Lower leg skin (tissue), 4 donors: ENCODE measurements around the gene ROR1. TPM values are rescaled to one million over a fixed set of nuclear protein-coding genes. Genes with fewer than 3 reads are reported as not detected.

Experiments used
- DNase-seq, 2 donors: peaks; one replicate each; pipeline ENCODE4 v3.0.0-alpha.2; 2019; ENCODE audit warnings: low spot score in 2 of 2
- H3K4me3 ChIP-seq: fragments of 200-600 bp; sonication (generic); 2 replicates; pipeline ENCODE4 v1.5.1; 2017; ENCODE audit warnings: mild to moderate bottlenecking, low read depth; ENCODE audit not compliant: poor library complexity, severe bottlenecking
- POLR2A ChIP-seq, 2 donors: fragments of 450-650 bp; IDR thresholded peaks; one replicate each; pipeline ENCODE4 v1.6.1; 2016 to 2017; ENCODE audit warnings: antibody characterized with exemption in 2 of 2, mild to moderate bottlenecking in 1 of 2, moderate library complexity in 1 of 2
- WGBS, 2 donors: methylation state at CpG; one replicate each; pipeline ENCODE4 v1.1.5; 2018; 5-methylcytosine and 5-hydroxymethylcytosine counted together
- intact Hi-C: fragments of 100-400 bp; cut with DNase I; formaldehyde crosslinking; loops from one replicate; pipeline ENCODE4 v1.15.0; 2023; ENCODE audit warnings: low total_unique reads
- total RNA-seq, 4 donors: library from RNA; depleted of rRNA; stranded (reverse); fragments of >200 nt; gene quantifications; one replicate each; pipeline ENCODE4 v1.1.0, GENCODE V29; 2016
- TF ChIP-seq, protein P1 (sequence below), 3 donors: fragments of 450-650 bp; IDR thresholded peaks; one replicate each; pipeline ENCODE4 v1.5.1; 2016; ENCODE audit warnings: antibody characterized with exemption in 3 of 3, mild to moderate bottlenecking in 3 of 3, moderate library complexity in 2 of 3

The ROR1 gene
- total RNA-seq, 4 donors from 2014 or later = 12.9 to 28.6 (median 22.5) TPM

DNA sequence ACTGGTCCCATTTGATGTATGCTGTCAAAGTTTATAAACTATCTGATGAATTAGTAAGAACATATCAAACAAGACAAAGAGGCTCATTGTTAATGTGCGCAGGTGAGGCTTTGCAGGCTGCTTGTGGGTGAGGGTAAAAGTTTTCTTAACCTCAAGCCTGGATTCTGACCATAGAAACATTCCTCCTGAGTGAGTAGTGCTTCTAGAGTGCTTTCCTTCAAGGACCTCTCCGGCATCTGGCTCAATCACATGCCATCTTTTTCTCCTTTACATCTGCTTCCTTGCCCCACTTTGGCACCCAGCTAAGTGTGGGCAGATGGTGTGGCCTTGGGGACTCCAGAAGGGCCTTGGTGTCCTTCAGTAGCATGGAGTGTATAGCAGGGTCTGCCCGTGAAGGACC lies 104.0 kb downstream of the ROR1 start:
- no peak overlapping the region for H3K4me3 ChIP-seq
- WGBS, 2 donors = 80% methylated on average over 3 of the region's 3 CpGs
- TF ChIP-seq, protein P1, sequence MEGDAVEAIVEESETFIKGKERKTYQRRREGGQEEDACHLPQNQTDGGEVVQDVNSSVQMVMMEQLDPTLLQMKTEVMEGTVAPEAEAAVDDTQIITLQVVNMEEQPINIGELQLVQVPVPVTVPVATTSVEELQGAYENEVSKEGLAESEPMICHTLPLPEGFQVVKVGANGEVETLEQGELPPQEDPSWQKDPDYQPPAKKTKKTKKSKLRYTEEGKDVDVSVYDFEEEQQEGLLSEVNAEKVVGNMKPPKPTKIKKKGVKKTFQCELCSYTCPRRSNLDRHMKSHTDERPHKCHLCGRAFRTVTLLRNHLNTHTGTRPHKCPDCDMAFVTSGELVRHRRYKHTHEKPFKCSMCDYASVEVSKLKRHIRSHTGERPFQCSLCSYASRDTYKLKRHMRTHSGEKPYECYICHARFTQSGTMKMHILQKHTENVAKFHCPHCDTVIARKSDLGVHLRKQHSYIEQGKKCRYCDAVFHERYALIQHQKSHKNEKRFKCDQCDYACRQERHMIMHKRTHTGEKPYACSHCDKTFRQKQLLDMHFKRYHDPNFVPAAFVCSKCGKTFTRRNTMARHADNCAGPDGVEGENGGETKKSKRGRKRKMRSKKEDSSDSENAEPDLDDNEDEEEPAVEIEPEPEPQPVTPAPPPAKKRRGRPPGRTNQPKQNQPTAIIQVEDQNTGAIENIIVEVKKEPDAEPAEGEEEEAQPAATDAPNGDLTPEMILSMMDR (IDR thresholded peaks at IDR 0.05) = no peak
- TF ChIP-seq POLR2A (IDR thresholded peaks at IDR 0.05) = no peak
- DNase-seq = no peak
- intact Hi-C loops = no loop called here

DNA sequence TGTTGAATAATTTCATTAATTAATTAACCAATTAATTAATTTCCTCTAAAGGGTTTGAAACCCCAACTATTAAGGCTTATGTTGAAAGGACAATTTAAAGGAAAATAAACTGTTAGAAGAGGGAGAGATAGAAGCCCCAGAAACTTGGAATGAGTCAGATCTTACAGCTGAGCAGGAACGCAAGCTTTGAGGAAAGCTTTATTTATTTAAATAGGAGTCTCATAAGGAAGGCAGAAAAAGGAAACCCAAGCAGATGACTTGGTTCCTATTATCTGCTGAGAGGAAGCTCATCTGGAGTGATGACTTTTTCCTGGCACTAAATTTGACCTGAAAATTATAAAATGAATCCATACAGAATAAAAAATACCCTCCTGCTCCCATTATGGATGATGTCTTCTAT lies 105.1 kb downstream of the ROR1 start:
- 0% methylated on average over 1 of the region's 1 CpG for WGBS, 2 donors
- intact Hi-C loops = no loop called here
- no peak for DNase-seq
- no peak overlapping the region for H3K4me3 ChIP-seq
- no peak for TF ChIP-seq POLR2A (IDR thresholded peaks at IDR 0.05)
- TF ChIP-seq, protein P1 (IDR thresholded peaks at IDR 0.05) = no peak

DNA sequence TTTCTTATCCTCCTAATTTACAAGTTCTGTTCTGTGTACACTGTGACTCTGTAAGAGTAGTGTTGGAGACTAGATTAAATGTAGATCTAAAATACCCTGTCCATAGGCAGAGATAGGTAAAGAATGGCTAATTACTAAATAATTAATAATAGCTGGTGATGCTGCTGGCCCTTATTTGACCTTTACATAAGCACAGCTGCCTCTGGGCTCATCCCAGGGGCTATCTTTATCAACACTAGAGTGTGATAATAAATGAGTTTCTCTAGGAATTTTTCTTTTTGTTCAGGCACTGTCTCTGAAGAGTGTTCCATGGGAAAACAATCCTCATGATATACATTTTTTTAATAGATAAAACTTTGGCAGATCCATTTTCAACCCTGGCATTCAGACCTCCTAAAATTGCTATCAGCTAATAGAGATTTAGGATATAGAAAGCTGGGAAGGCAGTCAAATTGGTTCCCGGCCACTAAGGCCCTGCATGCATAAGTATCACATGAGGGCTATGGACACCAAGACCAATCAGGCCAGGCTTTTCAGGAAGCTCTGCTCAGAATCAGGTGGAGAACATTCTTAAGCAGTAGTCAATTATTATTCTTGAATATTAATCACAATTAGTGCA lies 107.2 kb downstream of the ROR1 start:
- 91 to 96% methylated on average over 1 of the region's 1 CpG for WGBS, 2 donors
- intact Hi-C loops = no loop called here
- H3K4me3 ChIP-seq = no peak overlapping the region
- TF ChIP-seq, protein P1 (IDR thresholded peaks at IDR 0.05) = no peak
- no peak for TF ChIP-seq POLR2A (IDR thresholded peaks at IDR 0.05)
- DNase-seq = no peak

DNA sequence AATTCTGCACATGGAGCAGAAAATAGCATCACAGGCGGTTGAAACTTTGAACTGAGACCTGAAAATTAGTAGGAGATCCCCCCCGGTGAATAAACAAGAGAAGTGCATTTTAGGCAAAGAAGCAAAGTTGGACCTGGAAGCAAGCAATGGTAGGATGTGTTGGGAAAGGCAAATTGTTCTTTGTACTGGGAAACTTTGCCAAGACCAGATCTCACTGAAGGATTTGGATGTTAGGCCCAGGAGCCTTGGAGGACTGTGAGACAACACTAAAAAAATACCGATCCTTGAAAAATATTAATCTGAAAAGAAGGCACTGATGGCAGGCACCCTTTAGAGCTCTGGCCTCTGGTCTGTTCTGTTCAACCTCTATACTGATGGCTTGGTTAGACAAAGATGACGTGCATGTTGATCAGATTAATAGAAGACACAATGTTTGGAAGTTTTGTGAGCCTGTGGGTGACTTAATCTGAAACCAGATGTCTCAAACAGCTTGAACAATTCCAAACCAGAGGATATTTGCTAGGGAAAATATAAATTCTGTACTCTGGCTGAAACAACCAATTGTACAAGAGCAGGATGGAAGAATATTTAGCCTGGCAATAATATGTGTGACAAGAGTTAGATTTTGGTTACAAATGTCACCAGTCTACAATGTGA lies 108.4 kb downstream of the ROR1 start:
- DNase-seq = no peak
- WGBS, 2 donors = 75 to 78% methylated on average over 4 of the region's 4 CpGs
- no peak overlapping the region for H3K4me3 ChIP-seq
- intact Hi-C loops = no loop called here
- TF ChIP-seq, protein P1 (IDR thresholded peaks at IDR 0.05) = no peak
- TF ChIP-seq POLR2A (IDR thresholded peaks at IDR 0.05) = no peak

DNA sequence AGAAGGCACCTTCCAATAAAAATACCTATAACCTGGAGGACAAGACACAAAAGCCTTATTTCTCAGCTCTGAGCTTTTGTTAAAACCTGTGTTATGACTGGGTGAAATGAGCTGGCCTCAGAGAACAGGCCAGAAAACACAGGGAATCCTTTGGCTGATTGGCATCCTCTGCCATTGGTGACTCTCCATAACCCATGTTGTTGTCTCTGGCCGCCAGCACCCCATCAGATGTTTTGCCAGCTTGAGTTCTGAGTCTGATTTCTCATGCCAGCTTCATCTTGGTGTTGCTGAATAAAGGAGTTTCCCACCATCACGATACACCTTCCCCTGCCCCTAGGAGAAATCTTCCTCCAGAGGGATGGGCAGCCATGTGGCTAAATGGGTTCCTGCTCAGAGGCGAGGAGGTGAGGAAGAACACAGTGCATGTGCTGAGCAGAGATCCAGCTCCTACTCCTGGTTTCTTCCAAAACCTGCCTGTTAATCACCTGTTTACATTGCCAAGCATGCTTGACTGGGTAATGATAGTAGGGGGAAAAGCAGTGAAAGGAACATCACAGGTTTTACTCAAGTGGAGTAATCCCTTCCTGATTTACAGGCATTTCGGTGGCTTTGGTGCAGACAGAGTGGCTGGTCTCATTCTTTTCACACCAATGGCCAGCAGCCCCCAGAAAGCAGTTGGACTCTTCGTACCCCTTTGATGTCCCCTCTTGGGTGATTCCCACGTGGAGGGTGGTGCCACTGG lies 109.8 kb downstream of the ROR1 start:
- no peak overlapping the region for H3K4me3 ChIP-seq
- WGBS, 2 donors = 75 to 84% methylated on average over 6 of the region's 6 CpGs

More for the DNA sequence above, 109.8 kb downstream of the ROR1 start:
- intact Hi-C loops = no loop called here
- TF ChIP-seq, protein P1 (IDR thresholded peaks at IDR 0.05) = no peak
- TF ChIP-seq POLR2A (IDR thresholded peaks at IDR 0.05) = no peak
- no peak for DNase-seq
